ENCODE results near the gene PIGZ. TPM values are rescaled to one million over a fixed set of nuclear protein-coding genes. Genes with fewer than 3 reads are reported as not detected.
A peak's percentile ranks its signal among the peaks of the same experiment; 100 is the strongest.

The PIGZ gene
- total and polyA plus RNA-seq, 9 of the 15 experiments (the other 6 are each of a cell fraction or from before 2014, with no cell fraction given) = 0.15 to 1.8 (median 0.76) TPM

DNA sequence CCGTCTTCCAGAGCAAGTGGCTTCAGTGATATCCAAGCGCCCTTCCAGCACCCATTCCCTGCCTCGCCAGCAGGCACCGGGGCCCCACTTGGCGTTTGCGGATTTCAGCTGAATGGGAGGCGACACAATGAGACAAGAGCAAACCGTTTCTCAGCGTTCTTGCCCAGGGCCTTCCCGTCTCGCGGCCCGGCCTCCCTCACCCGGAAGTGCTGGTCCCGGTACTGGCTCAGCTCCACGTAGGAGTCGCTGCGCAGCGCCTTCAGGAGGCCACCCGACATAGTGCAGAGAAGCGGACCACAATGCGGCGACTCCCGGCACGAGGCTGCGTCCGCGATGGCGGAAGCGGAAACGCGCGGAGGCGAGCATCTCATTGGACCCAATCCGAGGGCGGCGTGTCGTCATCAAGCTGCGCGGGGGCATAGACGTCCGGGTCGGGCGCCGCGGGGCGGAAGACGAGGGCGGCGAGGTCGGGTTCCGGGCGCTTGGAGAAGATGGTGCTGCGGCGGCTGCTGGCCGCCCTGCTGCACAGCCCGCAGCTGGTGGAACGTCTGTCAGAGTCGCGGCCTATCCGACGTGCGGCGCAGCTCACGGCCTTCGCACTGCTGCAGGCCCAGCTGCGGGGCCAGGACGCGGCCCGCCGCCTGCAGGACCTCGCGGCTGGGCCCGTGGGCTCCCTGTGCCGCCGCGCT is 26.3 kb downstream of the PIGZ start, which contains the start of gene NCBP2 (continued):
- TF ChIP-seq, protein P1, sequence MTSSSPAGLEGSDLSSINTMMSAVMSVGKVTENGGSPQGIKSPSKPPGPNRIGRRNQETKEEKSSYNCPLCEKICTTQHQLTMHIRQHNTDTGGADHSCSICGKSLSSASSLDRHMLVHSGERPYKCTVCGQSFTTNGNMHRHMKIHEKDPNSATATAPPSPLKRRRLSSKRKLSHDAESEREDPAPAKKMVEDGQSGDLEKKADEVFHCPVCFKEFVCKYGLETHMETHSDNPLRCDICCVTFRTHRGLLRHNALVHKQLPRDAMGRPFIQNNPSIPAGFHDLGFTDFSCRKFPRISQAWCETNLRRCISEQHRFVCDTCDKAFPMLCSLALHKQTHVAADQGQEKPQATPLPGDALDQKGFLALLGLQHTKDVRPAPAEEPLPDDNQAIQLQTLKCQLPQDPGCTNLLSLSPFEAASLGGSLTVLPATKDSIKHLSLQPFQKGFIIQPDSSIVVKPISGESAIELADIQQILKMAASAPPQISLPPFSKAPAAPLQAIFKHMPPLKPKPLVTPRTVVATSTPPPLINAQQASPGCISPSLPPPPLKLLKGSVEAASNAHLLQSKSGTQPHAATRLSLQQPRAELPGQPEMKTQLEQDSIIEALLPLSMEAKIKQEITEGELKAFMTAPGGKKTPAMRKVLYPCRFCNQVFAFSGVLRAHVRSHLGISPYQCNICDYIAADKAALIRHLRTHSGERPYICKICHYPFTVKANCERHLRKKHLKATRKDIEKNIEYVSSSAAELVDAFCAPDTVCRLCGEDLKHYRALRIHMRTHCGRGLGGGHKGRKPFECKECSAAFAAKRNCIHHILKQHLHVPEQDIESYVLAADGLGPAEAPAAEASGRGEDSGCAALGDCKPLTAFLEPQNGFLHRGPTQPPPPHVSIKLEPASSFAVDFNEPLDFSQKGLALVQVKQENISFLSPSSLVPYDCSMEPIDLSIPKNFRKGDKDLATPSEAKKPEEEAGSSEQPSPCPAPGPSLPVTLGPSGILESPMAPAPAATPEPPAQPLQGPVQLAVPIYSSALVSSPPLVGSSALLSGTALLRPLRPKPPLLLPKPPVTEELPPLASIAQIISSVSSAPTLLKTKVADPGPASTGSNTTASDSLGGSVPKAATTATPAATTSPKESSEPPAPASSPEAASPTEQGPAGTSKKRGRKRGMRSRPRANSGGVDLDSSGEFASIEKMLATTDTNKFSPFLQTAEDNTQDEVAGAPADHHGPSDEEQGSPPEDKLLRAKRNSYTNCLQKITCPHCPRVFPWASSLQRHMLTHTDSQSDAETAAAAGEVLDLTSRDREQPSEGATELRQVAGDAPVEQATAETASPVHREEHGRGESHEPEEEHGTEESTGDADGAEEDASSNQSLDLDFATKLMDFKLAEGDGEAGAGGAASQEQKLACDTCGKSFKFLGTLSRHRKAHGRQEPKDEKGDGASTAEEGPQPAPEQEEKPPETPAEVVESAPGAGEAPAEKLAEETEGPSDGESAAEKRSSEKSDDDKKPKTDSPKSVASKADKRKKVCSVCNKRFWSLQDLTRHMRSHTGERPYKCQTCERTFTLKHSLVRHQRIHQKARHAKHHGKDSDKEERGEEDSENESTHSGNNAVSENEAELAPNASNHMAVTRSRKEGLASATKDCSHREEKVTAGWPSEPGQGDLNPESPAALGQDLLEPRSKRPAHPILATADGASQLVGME (CRISPR knock-in tag; IDR thresholded peaks at IDR 0.05) = 0 out of 2 replicates have a peak, but pooled peaks have one; percentile 18
- TF ChIP-seq, protein P2, sequence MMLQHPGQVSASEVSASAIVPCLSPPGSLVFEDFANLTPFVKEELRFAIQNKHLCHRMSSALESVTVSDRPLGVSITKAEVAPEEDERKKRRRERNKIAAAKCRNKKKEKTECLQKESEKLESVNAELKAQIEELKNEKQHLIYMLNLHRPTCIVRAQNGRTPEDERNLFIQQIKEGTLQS (IDR thresholded peaks at IDR 0.05) = peak; percentile 80
- TF ChIP-seq, protein P2 (CRISPR knock-in tag; conservative IDR thresholded peaks at IDR 0.05) = peak; percentile 62
- no peak for TF ChIP-seq FOXM1 (IDR thresholded peaks at IDR 0.05; ENCODE audit: low read depth)
- peak; percentile 85; the same call in 1 of the 2 replicates for TF ChIP-seq FOXM1 (CRISPR knock-in tag; IDR thresholded peaks at IDR 0.05; ENCODE audit: low read depth)
- peak; percentile 81 for TF ChIP-seq SAP30 (IDR thresholded peaks at IDR 0.05; ENCODE audit: borderline replicate concordance, insufficient read depth, low read depth, low read length, poor library complexity, severe bottlenecking)
- TF ChIP-seq THRAP3 (IDR thresholded peaks at IDR 0.05; ENCODE audit: borderline replicate concordance) = peak; percentile 82
- TF ChIP-seq YY1 (IDR thresholded peaks at IDR 0.05; ENCODE audit: borderline replicate concordance in 1 of 3, control insufficient read depth in 1 of 3, extremely low read depth in 1 of 3, insufficient read depth in 3 of 3, insufficient read length in 1 of 3, insufficient replicate concordance in 2 of 3, low read depth in 1 of 3, low read length in 2 of 3) = peak; percentile 44 to 89 (median 80)
- no peak for TF ChIP-seq NFE2 (IDR thresholded peaks at IDR 0.05; ENCODE audit: low read depth)
- TF ChIP-seq, protein P3, sequence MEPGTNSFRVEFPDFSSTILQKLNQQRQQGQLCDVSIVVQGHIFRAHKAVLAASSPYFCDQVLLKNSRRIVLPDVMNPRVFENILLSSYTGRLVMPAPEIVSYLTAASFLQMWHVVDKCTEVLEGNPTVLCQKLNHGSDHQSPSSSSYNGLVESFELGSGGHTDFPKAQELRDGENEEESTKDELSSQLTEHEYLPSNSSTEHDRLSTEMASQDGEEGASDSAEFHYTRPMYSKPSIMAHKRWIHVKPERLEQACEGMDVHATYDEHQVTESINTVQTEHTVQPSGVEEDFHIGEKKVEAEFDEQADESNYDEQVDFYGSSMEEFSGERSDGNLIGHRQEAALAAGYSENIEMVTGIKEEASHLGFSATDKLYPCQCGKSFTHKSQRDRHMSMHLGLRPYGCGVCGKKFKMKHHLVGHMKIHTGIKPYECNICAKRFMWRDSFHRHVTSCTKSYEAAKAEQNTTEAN (CRISPR knock-in tag; IDR thresholded peaks at IDR 0.05) = peak; percentile 83
- TF ChIP-seq FUS (optimal IDR thresholded peaks at IDR 0.05; ENCODE audit: low read depth, low read length) = peak; percentile 36
- TF ChIP-seq LARP7 (IDR thresholded peaks at IDR 0.05) = no peak
- peak; percentile 50; the same call in 1 of the 2 replicates for TF ChIP-seq ZNF24 (IDR thresholded peaks at IDR 0.05)
- TF ChIP-seq MEIS2 (IDR thresholded peaks at IDR 0.05; ENCODE audit: partially characterized antibody) = no peak
- no peak for TF ChIP-seq KAT2B (IDR thresholded peaks at IDR 0.05; ENCODE audit: low read depth, low read length)
- TF ChIP-seq SMARCA5 (IDR thresholded peaks at IDR 0.05) = no peak
- peak; percentile 60 for TF ChIP-seq CC2D1A (IDR thresholded peaks at IDR 0.05)
- peak; percentile 97; the same call in 1 of the 2 replicates for TF ChIP-seq SP1 (CRISPR knock-in tag; IDR thresholded peaks at IDR 0.05)
- TF ChIP-seq CTBP1 (IDR thresholded peaks at IDR 0.05; ENCODE audit: borderline replicate concordance) = peak; percentile 85
- no peak for TF ChIP-seq STAT5B (CRISPR knock-in tag; IDR thresholded peaks at IDR 0.05)
- TF ChIP-seq MCM5 (IDR thresholded peaks at IDR 0.05; ENCODE audit: low read depth) = no peak
